Measurements from ENCODE around the gene CDH12. TPM values are rescaled to one million over a fixed set of nuclear protein-coding genes. Genes with fewer than 3 reads are reported as not detected.

CDH12 gene
- total and polyA plus RNA-seq, 10 donors = 0.32 TPM; not detected in 9

DNA sequence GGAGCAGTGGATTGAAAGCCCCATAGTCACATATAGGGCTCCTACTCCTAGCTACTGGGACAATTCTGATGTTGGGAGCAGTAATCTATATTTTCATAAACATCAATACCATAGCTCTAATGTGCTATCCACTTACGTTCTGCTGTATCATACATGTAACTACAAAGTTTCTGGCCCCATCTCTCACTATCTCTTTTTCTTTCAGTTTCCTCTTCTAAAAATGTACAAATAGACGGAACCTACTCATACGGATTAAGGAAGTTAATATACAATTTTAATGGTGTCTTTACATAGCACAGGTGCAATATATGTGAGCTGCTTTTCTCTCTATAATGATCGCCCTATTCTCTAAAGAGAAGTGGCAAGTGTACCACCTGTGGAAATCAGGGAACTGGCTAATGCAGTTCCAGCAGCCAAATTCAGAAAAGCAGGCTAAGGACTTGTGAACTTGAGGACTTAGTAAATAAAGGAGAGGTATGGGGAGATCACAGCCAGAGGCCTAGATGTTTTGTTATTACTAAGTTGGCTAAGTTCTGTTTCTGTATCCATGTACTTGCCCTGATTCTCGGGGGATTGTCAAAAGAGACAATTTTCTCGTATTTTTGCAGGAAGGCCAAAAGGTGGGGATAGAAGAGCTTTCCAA lies 1021.9 kb downstream of the CDH12 start:
- Histone ChIP-seq H3K36me3 (no peaks in the 10 kb centered on the region), H3K9me3 (no peaks in the 10 kb centered on the region), H3K27ac (no peak overlapping the region), H3K27me3 (replicated peaks in 1 of 7) (no peaks in the 10 kb centered on the region), H3K4me1 (no peaks in the 10 kb centered on the region), H3K4me3 (no peak overlapping the region)
- no peak for DNase-seq
- TF ChIP-seq POLR2A (IDR thresholded peaks at IDR 0.05) (no peak), POLR2AphosphoS5 (IDR thresholded peaks at IDR 0.05) (no peak)
- TF ChIP-seq, protein P1, sequence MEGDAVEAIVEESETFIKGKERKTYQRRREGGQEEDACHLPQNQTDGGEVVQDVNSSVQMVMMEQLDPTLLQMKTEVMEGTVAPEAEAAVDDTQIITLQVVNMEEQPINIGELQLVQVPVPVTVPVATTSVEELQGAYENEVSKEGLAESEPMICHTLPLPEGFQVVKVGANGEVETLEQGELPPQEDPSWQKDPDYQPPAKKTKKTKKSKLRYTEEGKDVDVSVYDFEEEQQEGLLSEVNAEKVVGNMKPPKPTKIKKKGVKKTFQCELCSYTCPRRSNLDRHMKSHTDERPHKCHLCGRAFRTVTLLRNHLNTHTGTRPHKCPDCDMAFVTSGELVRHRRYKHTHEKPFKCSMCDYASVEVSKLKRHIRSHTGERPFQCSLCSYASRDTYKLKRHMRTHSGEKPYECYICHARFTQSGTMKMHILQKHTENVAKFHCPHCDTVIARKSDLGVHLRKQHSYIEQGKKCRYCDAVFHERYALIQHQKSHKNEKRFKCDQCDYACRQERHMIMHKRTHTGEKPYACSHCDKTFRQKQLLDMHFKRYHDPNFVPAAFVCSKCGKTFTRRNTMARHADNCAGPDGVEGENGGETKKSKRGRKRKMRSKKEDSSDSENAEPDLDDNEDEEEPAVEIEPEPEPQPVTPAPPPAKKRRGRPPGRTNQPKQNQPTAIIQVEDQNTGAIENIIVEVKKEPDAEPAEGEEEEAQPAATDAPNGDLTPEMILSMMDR (IDR thresholded peaks at IDR 0.05 in 8 of 11, conservative IDR thresholded peaks at IDR 0.05 in 3 of 11) = no peak
- intact Hi-C loops (cut with DNase I; ENCODE audit: low total_unique reads) = no loop called here
- WGBS, 5 donors = 58 to 69% (median 66%) methylated on average over 6 of the region's 6 CpGs

GRCh38 chr5:21826884-21827283 lies 1026.3 kb downstream of the CDH12 start:
- no peak for DNase-seq
- H3K27ac ChIP-seq = no peak overlapping the region
- 66 to 92% (median 78%) methylated on average over 1 of the region's 1 CpG for WGBS, 5 donors
- H3K4me1 ChIP-seq = no peaks in the 10 kb centered on the region
- H3K36me3 ChIP-seq = no peaks in the 10 kb centered on the region
- no peak for TF ChIP-seq POLR2AphosphoS5 (IDR thresholded peaks at IDR 0.05)
- no peak for TF ChIP-seq POLR2A (IDR thresholded peaks at IDR 0.05)
- TF ChIP-seq, protein P1 (IDR thresholded peaks at IDR 0.05 in 8 of 11, conservative IDR thresholded peaks at IDR 0.05 in 3 of 11) = no peak
- no peaks in the 10 kb centered on the region for H3K27me3 ChIP-seq (replicated peaks in 1 of 7)
- H3K4me3 ChIP-seq = no peak overlapping the region
- intact Hi-C loops (cut with DNase I; ENCODE audit: low total_unique reads) = no loop called here
- H3K9me3 ChIP-seq = no peaks in the 10 kb centered on the region

- Histone ChIP-seq H3K27me3 (replicated peaks in 1 of 7) (no peaks in the 10 kb centered on the region), H3K4me3 (no peak overlapping the region), H3K4me1 (no peaks in the 10 kb centered on the region), H3K9me3 (no peaks in the 10 kb centered on the region), H3K36me3 (no peaks in the 10 kb centered on the region), H3K27ac (no peak overlapping the region)
- intact Hi-C loops (cut with DNase I; ENCODE audit: low total_unique reads) = no loop called here
- no peak for DNase-seq
- TF ChIP-seq, protein P1 (IDR thresholded peaks at IDR 0.05 in 8 of 11, conservative IDR thresholded peaks at IDR 0.05 in 3 of 11) = no peak
- TF ChIP-seq POLR2AphosphoS5 (IDR thresholded peaks at IDR 0.05) (no peak), POLR2A (IDR thresholded peaks at IDR 0.05) (no peak)
- 63 to 81% (median 73%) methylated on average over 1 of the region's 1 CpG for WGBS, 5 donors
Measured at GRCh38 chr5:21823588-21823987, 1029.6 kb downstream of the CDH12 start.

DNA sequence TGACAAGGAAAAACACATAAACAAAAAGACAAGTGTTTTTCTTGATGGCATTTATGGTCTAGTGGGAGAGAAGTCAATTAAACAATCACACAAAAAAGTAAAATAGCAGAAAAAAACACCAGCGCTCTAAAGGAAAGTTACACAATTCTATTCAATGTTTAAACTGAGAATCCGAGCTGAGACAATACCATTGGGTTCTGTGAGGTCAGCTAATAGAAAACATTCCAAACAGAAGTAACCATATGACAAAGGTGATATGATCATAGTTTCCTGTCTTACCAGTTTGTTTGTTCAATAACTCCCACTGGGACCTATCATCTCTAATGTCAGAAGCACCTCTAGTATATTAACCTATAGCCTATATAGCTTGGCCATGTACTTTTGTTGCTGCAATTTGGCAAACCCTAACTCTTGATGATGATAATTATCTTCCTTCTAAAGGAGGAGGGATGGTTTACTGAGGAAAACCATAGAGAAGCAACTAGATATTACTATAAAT lies 1030.0 kb downstream of the CDH12 start:
- Histone ChIP-seq H3K27ac (no peak overlapping the region), H3K4me1 (peaks cover 0 to 2% (median 0%) of the 10 kb centered on the region in 6 donors)

More for the DNA sequence above, 1030.0 kb downstream of the CDH12 start:
- H3K36me3 ChIP-seq = no peaks in the 10 kb centered on the region
- no peak overlapping the region for H3K4me3 ChIP-seq
- TF ChIP-seq POLR2A (IDR thresholded peaks at IDR 0.05) = no peak
- H3K9me3 ChIP-seq = no peaks in the 10 kb centered on the region
- DNase-seq = no peak
- 74 to 83% (median 77%) methylated on average over 2 of the region's 2 CpGs for WGBS, 5 donors
- no peaks in the 10 kb centered on the region for H3K27me3 ChIP-seq (replicated peaks in 1 of 7)
- intact Hi-C loops (cut with DNase I; ENCODE audit: low total_unique reads) = no loop called here
